Spleen (tissue), 11 donors: ENCODE measurements around the gene CARM1. TPM values are rescaled to one million over a fixed set of nuclear protein-coding genes. Genes with fewer than 3 reads are reported as not detected.

ENCODE experiments used
- DNase-seq: peaks from one replicate; pipeline ENCODE4 v3.0.0-alpha.2; 2020
- H3K27ac ChIP-seq, 8 donors: fragments of 200-600 bp; sonication (generic) in 7 of 8; 1 replicate in 4 of 8; 2 replicates in 4 of 8; pipeline versions ENCODE4 v1.5.0 to v1.8.0; 2016 to 2021; ENCODE audit warnings: inconsistent platforms in 4 of 8, mild to moderate bottlenecking in 4 of 8, moderate library complexity in 1 of 8
- H3K27me3 ChIP-seq, 7 donors: fragments of 200-600 bp; sonication (generic) in 6 of 7; replicated peaks in 1 of 7; 1 replicate in 4 of 7; 2 replicates in 3 of 7; pipeline versions ENCODE4 v1.5.0 to v1.8.0; 2016 to 2021; ENCODE audit warnings: inconsistent platforms in 3 of 7, mild to moderate bottlenecking in 1 of 7
- H3K36me3 ChIP-seq, 6 donors: fragments of 200-600 bp; sonication (generic) in 5 of 6; 1 replicate in 4 of 6; 2 replicates in 2 of 6; pipeline versions ENCODE4 v1.5.0 to v1.8.0; 2016 to 2021; ENCODE audit warnings: inconsistent platforms in 2 of 6
- H3K4me1 ChIP-seq, 6 donors: fragments of 200-600 bp; sonication (generic) in 5 of 6; 1 replicate in 3 of 6; 2 replicates in 3 of 6; pipeline versions ENCODE4 v1.5.0 to v1.8.0; 2016 to 2021; ENCODE audit warnings: inconsistent platforms in 3 of 6
- H3K4me3 ChIP-seq, 8 donors: fragments of 200-600 bp; sonication (generic) in 7 of 8; 1 replicate in 4 of 8; 2 replicates in 4 of 8; pipeline versions ENCODE4 v1.5.0 to v1.8.0; 2016 to 2021; ENCODE audit warnings: inconsistent platforms in 4 of 8, mild to moderate bottlenecking in 4 of 8, moderate library complexity in 2 of 8
- H3K9me3 ChIP-seq, 8 donors: fragments of 200-600 bp; sonication (generic) in 7 of 8; 1 replicate in 4 of 8; 2 replicates in 4 of 8; pipeline versions ENCODE4 v1.5.0 to v1.8.0; 2016 to 2021; ENCODE audit warnings: inconsistent platforms in 4 of 8
- POLR2A ChIP-seq, 3 donors: fragments of 450-650 bp; IDR thresholded peaks; one replicate each; pipeline ENCODE4 v1.5.1; 2017; ENCODE audit warnings: antibody characterized with exemption in 3 of 3, mild to moderate bottlenecking in 1 of 3
- POLR2AphosphoS5 ChIP-seq, 3 donors: sonication (generic); formaldehyde crosslinking; IDR thresholded peaks; one replicate each; pipeline ENCODE4 v1.5.1; 2017; ENCODE audit warnings: antibody characterized with exemption in 3 of 3
- WGBS, 5 donors: extraction: QIAGEN DNeasy Blood & Tissue Kit in 3 of 5; methylation state at CpG; one replicate each; pipeline versions ENCODE4 v1.1.5 to v1.1.7; 2013 to 2018; 5-methylcytosine and 5-hydroxymethylcytosine counted together
- intact Hi-C: fragments of 100-400 bp; cut with DNase I; formaldehyde crosslinking; loops from one replicate; pipeline ENCODE4 v1.15.0; 2023; ENCODE audit warnings: low total_unique reads
- polyA plus RNA-seq, 3 donors: library from polyadenylated mRNA; stranded (reverse); fragments of 200-250 nt; gene quantifications; one replicate each; pipeline ENCODE4 v1.2.1, GENCODE V29; 2013
- total RNA-seq, 7 donors: library from RNA; depleted of rRNA in 3 of 7; stranded (reverse); fragments of >200 nt in 3 of 7; fragmentation: NEBNext Ultra II Directional in 4 of 7; extraction: Animal tissue kit (Norgen Biotek cat#: 25700) in 4 of 7; gene quantifications; one replicate each; pipeline versions ENCODE4 v1.1.0 to v1.2.1, GENCODE V29; 2016 to 2021
- TF ChIP-seq, protein P1 (sequence below), 11 experiments: fragments of 200-600 bp in 7 of 11; fragments of 450-650 bp in 4 of 11; sonication (generic) in 4 of 11; IDR thresholded peaks in 8 of 11; conservative IDR thresholded peaks in 3 of 11; 1 replicate in 7 of 11; 2 replicates in 4 of 11; pipeline versions ENCODE4 v1.4.0 to v1.8.0; 2016 to 2021; ENCODE audit warnings: antibody characterized with exemption in 11 of 11, inconsistent platforms in 4 of 11, mild to moderate bottlenecking in 1 of 11
- donor health status: healthy with polysubstance abuse.
- donor health status: DM: no; HTN: no; CAD: no; lungs with moderate emphysema.
- donor health status: DM: no; HTN: no; CAD: no.
- donor health status: Bipolar disorder and iron deficiency.
- donor health status: healthy.
- donor health status: DM: no; HTN: no; CAD: no.
- donor health status: DM: yes; HTN: yes; CAD: no.

The CARM1 gene
- total and polyA plus RNA-seq, 10 donors, result 13.6 to 32.0 (median 24.6) TPM

DNA sequence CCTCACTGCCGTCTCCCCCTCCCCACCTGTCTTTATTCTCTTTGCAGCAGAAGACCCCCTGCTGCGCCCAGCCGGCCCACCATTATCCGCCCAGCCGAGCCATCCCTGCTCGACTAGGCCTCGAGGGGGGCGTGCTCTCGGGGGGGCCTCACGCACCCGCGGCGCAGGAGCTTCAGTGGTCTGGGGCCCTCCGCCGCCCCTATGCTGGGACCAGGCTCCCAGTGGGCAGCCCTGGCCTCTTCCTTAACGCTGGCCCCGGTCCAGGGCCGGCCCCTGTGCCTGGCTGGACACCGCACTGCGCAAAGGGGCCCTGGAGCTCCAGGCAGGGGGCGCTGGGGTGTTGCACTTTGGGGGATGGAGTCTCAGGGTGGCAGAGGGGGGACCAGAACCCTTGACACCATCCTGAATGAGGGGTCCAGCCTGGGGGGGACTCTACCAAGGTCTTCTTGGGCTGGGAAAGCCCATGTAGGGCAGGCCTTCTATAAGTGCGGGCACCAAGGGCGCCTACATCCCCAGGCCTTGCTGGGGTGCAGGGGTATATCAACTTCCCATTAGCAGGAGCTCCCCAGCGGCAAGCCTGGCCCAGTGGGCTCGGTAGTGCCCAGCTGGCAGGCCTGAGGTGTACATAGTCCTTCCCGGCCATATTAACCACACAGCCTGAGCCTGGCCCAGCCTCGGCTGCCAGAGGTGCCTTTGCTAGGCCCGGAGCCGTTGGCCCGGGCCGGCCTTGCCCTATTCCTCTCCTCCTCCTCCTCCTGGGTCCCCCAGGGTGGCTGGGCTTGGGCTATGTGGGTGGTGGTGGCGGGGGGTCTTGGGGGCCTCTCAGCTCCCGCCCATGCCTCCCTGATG is 40.2 kb upstream of the CARM1 start:
- no peaks in the 10 kb centered on the region for H3K27me3 ChIP-seq
- no peak overlapping the region for H3K4me3 ChIP-seq
- WGBS, 5 donors, result 88 to 95% (median 90%) methylated on average over 16 to 33 of the region's 33 CpGs
- no peak for DNase-seq
- H3K36me3 ChIP-seq, result peaks cover 2 to 91% (median 78%) of the 10 kb centered on the region in 6 donors
- intact Hi-C loops, result no loop called here
- H3K27ac ChIP-seq, result peak overlapping the region in 2 of 8 donors; percentile 11 to 27
- peaks cover 0 to 9% (median 5%) of the 10 kb centered on the region in 6 donors for H3K4me1 ChIP-seq
- H3K9me3 ChIP-seq, result no peaks in the 10 kb centered on the region
- peak in 1 of 3 donors; percentile 19 for TF ChIP-seq POLR2AphosphoS5 (IDR thresholded peaks at IDR 0.05)
- TF ChIP-seq, protein P1, sequence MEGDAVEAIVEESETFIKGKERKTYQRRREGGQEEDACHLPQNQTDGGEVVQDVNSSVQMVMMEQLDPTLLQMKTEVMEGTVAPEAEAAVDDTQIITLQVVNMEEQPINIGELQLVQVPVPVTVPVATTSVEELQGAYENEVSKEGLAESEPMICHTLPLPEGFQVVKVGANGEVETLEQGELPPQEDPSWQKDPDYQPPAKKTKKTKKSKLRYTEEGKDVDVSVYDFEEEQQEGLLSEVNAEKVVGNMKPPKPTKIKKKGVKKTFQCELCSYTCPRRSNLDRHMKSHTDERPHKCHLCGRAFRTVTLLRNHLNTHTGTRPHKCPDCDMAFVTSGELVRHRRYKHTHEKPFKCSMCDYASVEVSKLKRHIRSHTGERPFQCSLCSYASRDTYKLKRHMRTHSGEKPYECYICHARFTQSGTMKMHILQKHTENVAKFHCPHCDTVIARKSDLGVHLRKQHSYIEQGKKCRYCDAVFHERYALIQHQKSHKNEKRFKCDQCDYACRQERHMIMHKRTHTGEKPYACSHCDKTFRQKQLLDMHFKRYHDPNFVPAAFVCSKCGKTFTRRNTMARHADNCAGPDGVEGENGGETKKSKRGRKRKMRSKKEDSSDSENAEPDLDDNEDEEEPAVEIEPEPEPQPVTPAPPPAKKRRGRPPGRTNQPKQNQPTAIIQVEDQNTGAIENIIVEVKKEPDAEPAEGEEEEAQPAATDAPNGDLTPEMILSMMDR (IDR thresholded peaks at IDR 0.05 in 8 of 11, conservative IDR thresholded peaks at IDR 0.05 in 3 of 11), result no peak

DNA sequence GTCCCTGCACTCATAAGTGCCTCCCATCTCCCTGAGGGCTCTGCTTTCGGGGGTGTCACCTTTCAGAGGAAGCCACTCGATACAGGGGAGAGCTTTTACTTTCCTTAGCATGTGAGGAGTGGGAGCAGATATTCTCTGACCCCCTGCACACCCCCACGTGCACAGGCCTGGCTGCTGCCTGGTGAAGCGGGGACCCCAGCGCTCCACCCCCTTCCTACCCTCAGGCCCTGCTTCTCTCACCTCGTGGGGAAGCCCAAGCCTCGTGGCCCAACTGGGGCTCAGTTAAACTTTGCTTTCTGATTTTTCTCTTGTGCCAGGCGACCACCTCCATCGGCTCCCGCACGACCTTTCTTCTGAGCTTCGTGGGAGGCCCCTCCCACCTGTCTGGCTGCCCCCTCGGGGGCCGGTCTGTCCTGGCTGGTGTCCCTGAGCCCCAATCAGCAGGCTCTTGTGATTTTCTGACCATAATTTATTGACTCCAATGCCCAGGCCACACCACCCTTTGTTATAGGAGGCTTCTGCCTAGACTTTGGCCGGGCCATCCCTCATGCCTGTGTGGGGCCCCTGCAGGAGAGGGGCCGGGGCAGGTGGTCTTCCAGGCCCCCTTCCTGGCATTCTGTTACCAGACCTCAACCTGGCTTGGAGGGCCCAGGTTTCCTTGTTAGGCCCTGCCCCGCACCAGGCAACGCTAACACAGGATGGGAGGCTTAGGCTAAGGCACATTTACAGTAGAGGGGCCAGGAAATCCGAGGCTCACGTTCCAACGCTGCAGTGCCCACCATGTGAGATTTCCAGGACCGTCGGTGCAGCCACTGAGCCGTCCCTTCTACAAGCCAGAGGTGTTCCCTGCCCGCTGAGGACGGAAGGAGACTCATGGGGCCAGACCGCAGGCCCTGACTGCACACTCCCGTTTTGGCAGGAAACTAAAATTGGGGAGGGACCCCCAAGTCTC is 39.1 kb upstream of the CARM1 start:
- H3K27me3 ChIP-seq, result no peaks in the 10 kb centered on the region
- H3K4me1 ChIP-seq, result peaks cover 6 to 18% (median 14%) of the 10 kb centered on the region in 6 donors
- H3K9me3 ChIP-seq, result peaks cover 0 to 8% (median 2%) of the 10 kb centered on the region in 8 donors
- peak; percentile 72 for DNase-seq
- peak in 1 of 3 donors; percentile 52 for TF ChIP-seq POLR2AphosphoS5 (IDR thresholded peaks at IDR 0.05)
- TF ChIP-seq, protein P1 (IDR thresholded peaks at IDR 0.05 in 8 of 11, conservative IDR thresholded peaks at IDR 0.05 in 3 of 11), result no peak
- H3K36me3 ChIP-seq, result peaks cover 0 to 80% (median 67%) of the 10 kb centered on the region in 6 donors
- H3K27ac ChIP-seq, result no peak overlapping the region
- no peak overlapping the region for H3K4me3 ChIP-seq
- intact Hi-C loops, result no loop called here
- 81 to 88% (median 86%) methylated on average over 26 to 28 of the region's 28 CpGs for WGBS, 5 donors

DNA sequence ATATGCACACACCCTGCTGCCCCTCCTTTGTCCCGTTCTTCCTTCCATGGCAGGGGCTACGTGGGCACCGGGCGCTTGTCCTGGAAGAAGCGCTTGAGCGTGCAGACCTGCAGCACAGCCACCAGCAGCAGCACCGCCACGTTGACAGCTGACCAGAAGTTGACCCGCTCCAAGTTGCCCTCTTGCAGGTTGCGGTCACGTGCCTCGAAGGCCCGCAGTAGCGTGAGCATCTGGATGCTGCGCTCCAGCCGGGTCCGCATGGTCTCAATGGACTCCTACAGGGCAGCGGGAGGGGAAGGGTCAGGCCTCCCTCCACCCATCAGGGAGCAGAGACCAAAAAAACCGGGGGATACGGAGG is 38.4 kb upstream of the CARM1 start:
- H3K4me1 ChIP-seq, result peaks cover 6 to 18% (median 14%) of the 10 kb centered on the region in 6 donors
- H3K36me3 ChIP-seq, result peaks cover 0 to 74% (median 61%) of the 10 kb centered on the region in 6 donors
- H3K27me3 ChIP-seq, result no peaks in the 10 kb centered on the region
- 84 to 92% (median 90%) methylated on average over 20 of the region's 20 CpGs for WGBS, 5 donors
- DNase-seq, result peak; percentile 74
- intact Hi-C loops, result no loop called here
- H3K4me3 ChIP-seq, result no peak overlapping the region
- TF ChIP-seq POLR2A (IDR thresholded peaks at IDR 0.05) (no peak), POLR2AphosphoS5 (IDR thresholded peaks at IDR 0.05) (peak; percentile 7 to 74 (median 54))
- TF ChIP-seq, protein P1 (IDR thresholded peaks at IDR 0.05 in 8 of 11, conservative IDR thresholded peaks at IDR 0.05 in 3 of 11), result no peak
- peaks cover 0 to 9% (median 2%) of the 10 kb centered on the region in 8 donors for H3K9me3 ChIP-seq
- H3K27ac ChIP-seq, result no peak overlapping the region
